IMR-90 (cell line): ENCODE results near the gene FNDC3B. TPM values are rescaled to one million over a fixed set of nuclear protein-coding genes. Genes with fewer than 3 reads are reported as not detected.

ENCODE experiments used
- ATAC-seq: fragments of 200-7000 bp; cut with Tn5 transposase; 2 replicates; pipeline ENCODE4 v1.9.1; 2020; ENCODE audit warnings: low read depth, mild to moderate bottlenecking, moderate library complexity
- BruUV-seq: library from RNA; stranded (reverse); fragments of 400-500 nt; replicated peaks from 2 replicates; lab custom pipeline; 2021; lab: Mats Ljungman, UMichigan
- CTCF ChIA-PET: fragments of 300-600 bp; formaldehyde crosslinking; extraction: SDS; loops from one replicate; lab custom pipeline; 2021; ENCODE audit warnings: antibody characterized with exemption; lab: Yijun Ruan, JAX
- POLR2A ChIA-PET: fragments of 300-600 bp; sonication (Branson Sonifier 250); formaldehyde crosslinking; loops from one replicate; lab custom pipeline; 2022; ENCODE audit warnings: antibody characterized with exemption; ENCODE audit not compliant: unreplicated experiment; lab: Charles Lee
- DNase-seq: peaks from one replicate; pipeline ENCODE4 v3.0.0; 2013
- H2AFZ ChIP-seq: replicated peaks from 2 replicates; pipeline ENCODE3; 2013; ENCODE audit warnings: low read length, mild to moderate bottlenecking; ENCODE audit not compliant: poor library complexity
- H2AK5ac ChIP-seq: 2 replicates; pipeline ENCODE4 v1.6.1; 2013; ENCODE audit warnings: low read depth, low read length, inconsistent platforms
- H2AK9ac ChIP-seq: replicated peaks from 2 replicates; pipeline ENCODE3; 2013; ENCODE audit warnings: mild to moderate bottlenecking, low read depth, low read length, moderate library complexity; ENCODE audit not compliant: poor library complexity
- H2BK120ac ChIP-seq: 2 replicates; pipeline ENCODE4 v1.6.1; 2013; ENCODE audit warnings: low read depth, low read length, inconsistent platforms
- H2BK15ac ChIP-seq: 3 replicates; pipeline ENCODE4 v1.6.1; 2013; ENCODE audit warnings: low read depth, low read length, inconsistent platforms
- H2BK20ac ChIP-seq: 2 replicates; pipeline ENCODE4 v1.6.1; 2013; ENCODE audit warnings: low read depth, mild to moderate bottlenecking, inconsistent platforms, low read length, moderate library complexity
- H2BK5ac ChIP-seq: 2 replicates; pipeline ENCODE4 v1.6.1; 2013; ENCODE audit warnings: mild to moderate bottlenecking, low read depth, low read length, inconsistent platforms; ENCODE audit not compliant: poor library complexity, severe bottlenecking
- H3K14ac ChIP-seq: replicated peaks from 2 replicates; pipeline ENCODE4 v1.6.1; 2013; ENCODE audit warnings: low read depth, low read length, inconsistent platforms
- H3K18ac ChIP-seq: 2 replicates; pipeline ENCODE4 v1.6.1; 2013; ENCODE audit warnings: low read depth, low read length, control low read depth
- H3K23ac ChIP-seq: 2 replicates; pipeline ENCODE4 v1.6.1; 2013; ENCODE audit warnings: low read depth, low read length, inconsistent platforms
- H3K27ac ChIP-seq: 2 replicates; pipeline ENCODE4 v1.5.1; 2013; ENCODE audit warnings: mild to moderate bottlenecking, control low read depth, low read length; ENCODE audit not compliant: insufficient read depth
- H3K27me3 ChIP-seq: 2 replicates; pipeline ENCODE4 v1.6.1; 2013; ENCODE audit warnings: low read length; ENCODE audit not compliant: control insufficient read depth, insufficient read depth
- H3K36me3 ChIP-seq: 2 replicates; pipeline ENCODE4 v1.6.1; 2013; ENCODE audit warnings: low read length, mixed read lengths; ENCODE audit not compliant: control insufficient read depth, insufficient read depth
- H3K4ac ChIP-seq: 2 replicates; pipeline ENCODE4 v1.6.1; 2013; ENCODE audit warnings: low read depth, low read length, inconsistent platforms
- H3K4me1 ChIP-seq: 2 replicates; pipeline ENCODE4 v1.6.1; 2013; ENCODE audit warnings: low read length, mixed read lengths; ENCODE audit not compliant: control insufficient read depth, insufficient read depth
- H3K4me2 ChIP-seq: 2 replicates; pipeline ENCODE4 v1.6.1; 2013; ENCODE audit warnings: low read depth, mild to moderate bottlenecking, control low read depth, low read length, moderate library complexity
- H3K4me3 ChIP-seq: 2 replicates; pipeline ENCODE4 v1.5.1; 2013; ENCODE audit warnings: low read depth, mild to moderate bottlenecking, control low read depth, low read length, moderate library complexity; ENCODE audit not compliant: insufficient read depth
- H3K56ac ChIP-seq: 2 replicates; pipeline ENCODE4 v1.6.1; 2013; ENCODE audit warnings: low read length, inconsistent platforms; ENCODE audit not compliant: insufficient read depth; ENCODE audit errors: extremely low read depth
- H3K79me1 ChIP-seq, 2 experiments: 2 replicates each; pipeline ENCODE4 v1.6.1; 2013; ENCODE audit warnings: low read length in 2 of 2, inconsistent platforms in 1 of 2, low read depth in 1 of 2
- H3K9ac ChIP-seq: 2 replicates; pipeline ENCODE4 v1.6.1; 2013; ENCODE audit warnings: low read depth, low read length, control low read depth
- H3K9me1 ChIP-seq: 2 replicates; pipeline ENCODE4 v1.6.1; 2013; ENCODE audit warnings: low read length, inconsistent platforms; ENCODE audit not compliant: insufficient read depth
- H3K9me3 ChIP-seq: 2 replicates; pipeline ENCODE4 v1.6.1; 2013; ENCODE audit warnings: low read length; ENCODE audit not compliant: control insufficient read depth, insufficient read depth
- H4K20me1 ChIP-seq: 2 replicates; pipeline ENCODE4 v1.6.1; 2013; ENCODE audit warnings: low read length, inconsistent platforms; ENCODE audit not compliant: insufficient read depth
- H4K5ac ChIP-seq: 2 replicates; pipeline ENCODE4 v1.6.1; 2013; ENCODE audit warnings: mild to moderate bottlenecking, low read depth, low read length, control low read depth
- H4K8ac ChIP-seq, 2 experiments: 2 replicates each; pipeline ENCODE4 v1.6.1; 2013; ENCODE audit warnings: low read depth in 2 of 2, low read length in 2 of 2, control low read depth in 1 of 2, inconsistent platforms in 1 of 2
- H4K91ac ChIP-seq: 2 replicates; pipeline ENCODE4 v1.6.1; 2013; ENCODE audit warnings: low read depth, low read length, inconsistent platforms; ENCODE audit not compliant: insufficient read depth
- BHLHE40 ChIP-seq: fragments of 150-350 bp; IDR thresholded peaks from 2 replicates; pipeline ENCODE4 v1.6.1; 2016; ENCODE audit warnings: mild to moderate bottlenecking, low read depth, low read length
- CEBPB ChIP-seq: IDR thresholded peaks from 2 replicates; pipeline ENCODE4 v1.6.1; 2012; ENCODE audit warnings: low read depth, low read length, improper control_type of control experiment
- CHD1 ChIP-seq: IDR thresholded peaks from 2 replicates; pipeline ENCODE4 v1.6.1; 2012; ENCODE audit warnings: low read depth, low read length, improper control_type of control experiment
- CTCF ChIP-seq: conservative IDR thresholded peaks from 2 replicates; pipeline ENCODE4 v1.5.1; 2012; ENCODE audit warnings: mild to moderate bottlenecking, low read depth, low read length, improper control_type of control experiment
- ELK1 ChIP-seq: fragments of 150-350 bp; IDR thresholded peaks from 2 replicates; pipeline ENCODE4 v1.6.1; 2016; ENCODE audit warnings: low read depth, mild to moderate bottlenecking, low read length, moderate library complexity, borderline replicate concordance
- MAZ ChIP-seq: IDR thresholded peaks from 2 replicates; pipeline ENCODE4 v1.6.1; 2012; ENCODE audit warnings: low read depth, mild to moderate bottlenecking, low read length, improper control_type of control experiment, moderate library complexity, borderline replicate concordance
- RCOR1 ChIP-seq: IDR thresholded peaks from 2 replicates; pipeline ENCODE4 v1.6.1; 2012; ENCODE audit warnings: mild to moderate bottlenecking, low read length, improper control_type of control experiment; ENCODE audit not compliant: insufficient replicate concordance
- RFX5 ChIP-seq: IDR thresholded peaks from 2 replicates; pipeline ENCODE4 v1.8.0; 2012; ENCODE audit warnings: low read depth, mild to moderate bottlenecking, low read length, moderate library complexity
- USF2 ChIP-seq: fragments of 150-350 bp; IDR thresholded peaks from 2 replicates; pipeline ENCODE4 v1.6.1; 2017; ENCODE audit warnings: mild to moderate bottlenecking, antibody characterized with exemption, low read length, low read depth
- WGBS, 2 experiments: methylation state at CpG; one replicate each; pipeline versions ENCODE4 v1.1.5 to v1.1.7; 2013; ENCODE audit warnings: missing lambda C conversion rate in 2 of 2; ENCODE audit not compliant: insufficient read length in 1 of 2; ENCODE audit errors: extremely low coverage in 2 of 2; 5-methylcytosine and 5-hydroxymethylcytosine counted together
- dilution Hi-C: fragments of 300-500 bp; cut with HindIII; formaldehyde crosslinking; loops from one replicate; pipeline ENCODE4 v1.14.3; 2018; ENCODE audit warnings: low sequenced_read_pairs; ENCODE audit not compliant: unreplicated experiment
- in situ Hi-C: fragments of 300-500 bp; cut with MboI; formaldehyde crosslinking; loops from 3 replicates; pipeline ENCODE4 v1.14.3; 2019; ENCODE audit warnings: low sequenced_read_pairs, inconsistent platforms, mixed read lengths
- intact Hi-C: fragments of 100-400 bp; cut with micrococcal nuclease; formaldehyde crosslinking; loops from 2 replicates; pipeline ENCODE4 v1.10.0; 2022
- polyA plus RNA-seq, 3 experiments: library from polyadenylated mRNA; depleted of rRNA; stranded (reverse); fragments of >200 nt; gene quantifications; 2 replicates each; pipeline ENCODE4 v1.2.3, GENCODE V29; 2012; ENCODE audit warnings: low replicate concordance in 1 of 3
- total RNA-seq: library from RNA; depleted of rRNA; stranded (reverse); fragments of >200 nt; gene quantifications from 2 replicates; pipeline ENCODE4 v1.2.3, GENCODE V29; 2012

FNDC3B gene
- total and polyA plus RNA-seq, 2 of the 4 experiments (the other 2 are of a cell fraction) = 23.9 to 150 TPM

GRCh38 chr3:171991166-171991565 is 48.2 kb upstream of the FNDC3B start:
- Histone ChIP-seq H3K36me3 (no peaks in the 10 kb centered on the region), H2AK9ac (no peak overlapping the region), H3K9me3 (no peaks in the 10 kb centered on the region), H3K4me3 (no peak overlapping the region), H3K14ac (peak overlapping the region; percentile 2; the same call in 1 of the 2 replicates), H3K27ac (no peak overlapping the region), H4K5ac (no peak overlapping the region), H3K4ac (peak overlapping the region; percentile 2; the same call in 1 of the 2 replicates), H4K8ac (no peak overlapping the region), H4K91ac (no peak overlapping the region), H3K18ac (peak overlapping the region; percentile 66; the same call in 1 of the 2 replicates), H2AFZ (no peak overlapping the region), H4K20me1 (no peaks in the 10 kb centered on the region), H3K9me1 (no peaks in the 10 kb centered on the region), H3K79me1 (no peaks in the 10 kb centered on the region), H2BK15ac (0 out of 3 replicates have a peak overlapping the region, but pooled peaks have one; percentile 47), H3K56ac (no peak overlapping the region), H3K23ac (no peak overlapping the region), H2BK5ac (no peak overlapping the region), H2BK20ac (peak overlapping the region; percentile 7; the same call in 1 of the 2 replicates), H3K4me1 (peaks cover 6% of the 10 kb centered on the region), H3K4me2 (no peak overlapping the region), H3K27me3 (no peaks in the 10 kb centered on the region), H2AK5ac (no peak overlapping the region), H2BK120ac (peak overlapping the region; percentile 42; the same call in 1 of the 2 replicates), H3K9ac (no peak overlapping the region)
- no TSS peak for BruUV-seq
- 67% methylated on average over 2 of the region's 3 CpGs; no CpG with 5 or more reads in 1 of the 2 experiments for WGBS, 2 experiments
- ChIA-PET POLR2A (no interaction called here), CTCF (no interaction called here)
- dilution Hi-C loops (no loop called here), in situ Hi-C loops (no loop called here), intact Hi-C loops (no loop called here)
- no peak for TF ChIP-seq BHLHE40
- no peak for TF ChIP-seq USF2
- TF ChIP-seq CHD1 = no peak
- TF ChIP-seq RCOR1 = no peak
- TF ChIP-seq CTCF = no peak
- no peak for TF ChIP-seq MAZ
- TF ChIP-seq RFX5 = no peak
- TF ChIP-seq ELK1 = no peak
- TF ChIP-seq CEBPB = no peak
- ATAC-seq (no peak), DNase-seq (peak; percentile 44)
